Epidermal melanocyte (primary cell): Measurements from ENCODE around the gene HID1.
"Not testable (repeated sequence)": the region's sequence is repeated elsewhere in the genome, so short reads cannot be mapped to it uniquely, and the experiment has no call there.

Source experiments
- DNase-seq: peaks from one replicate; pipeline ENCODE4 v3.0.0; 2011; ENCODE audit warnings: low spot score; ENCODE audit not compliant: insufficient read length

The HID1 gene

GRCh38 chr17:74969501-74969900 lies 3.1 kb downstream of the HID1 start:
- not testable (repeated sequence) for DNase-seq

- no peak for DNase-seq
Measured at GRCh38 chr17:74968361-74968780, 4.2 kb downstream of the HID1 start.

- DNase-seq: no peak
Measured at GRCh38 chr17:74964988-74965622, 7.5 kb downstream of the HID1 start.

GRCh38 chr17:74964246-74964761 lies 8.3 kb downstream of the HID1 start:
- no peak for DNase-seq

- DNase-seq: no peak
Measured at GRCh38 chr17:74963656-74964055, 8.9 kb downstream of the HID1 start.

GRCh38 chr17:74962622-74963394 lies 9.8 kb downstream of the HID1 start:
- DNase-seq: no peak

GRCh38 chr17:74961657-74962350 lies 10.8 kb downstream of the HID1 start:
- peak; percentile 96 for DNase-seq

GRCh38 chr17:74960570-74961342 lies 11.8 kb downstream of the HID1 start:
- DNase-seq: no peak

- no peak for DNase-seq
Measured at GRCh38 chr17:74959826-74960515, 12.6 kb downstream of the HID1 start.

GRCh38 chr17:74957935-74958740 lies 14.4 kb downstream of the HID1 start:
- DNase-seq: peak; percentile 79

GRCh38 chr17:74956093-74956492 lies 16.5 kb downstream of the HID1 start:
- DNase-seq: no peak

GRCh38 chr17:74954665-74955421 lies 17.7 kb downstream of the HID1 start:
- DNase-seq: no peak

- DNase-seq: no peak
Measured at GRCh38 chr17:74954115-74954514, 18.4 kb downstream of the HID1 start.

GRCh38 chr17:74953134-74953687 lies 19.3 kb downstream of the HID1 start:
- no peak for DNase-seq

GRCh38 chr17:74952431-74953133 lies 20.0 kb downstream of the HID1 start:
- DNase-seq: no peak

- DNase-seq: no peak
Measured at GRCh38 chr17:74951680-74952421, 20.7 kb downstream of the HID1 start.

GRCh38 chr17:74951065-74951464 lies 21.5 kb downstream of the HID1 start:
- DNase-seq: no peak

GRCh38 chr17:74950207-74950606 lies 22.4 kb downstream of the HID1 start:
- no peak for DNase-seq
